ENCODE results near the gene CD302.
A peak's percentile ranks its signal among the peaks of the same experiment; 100 is the strongest.

Gene CD302

DNA sequence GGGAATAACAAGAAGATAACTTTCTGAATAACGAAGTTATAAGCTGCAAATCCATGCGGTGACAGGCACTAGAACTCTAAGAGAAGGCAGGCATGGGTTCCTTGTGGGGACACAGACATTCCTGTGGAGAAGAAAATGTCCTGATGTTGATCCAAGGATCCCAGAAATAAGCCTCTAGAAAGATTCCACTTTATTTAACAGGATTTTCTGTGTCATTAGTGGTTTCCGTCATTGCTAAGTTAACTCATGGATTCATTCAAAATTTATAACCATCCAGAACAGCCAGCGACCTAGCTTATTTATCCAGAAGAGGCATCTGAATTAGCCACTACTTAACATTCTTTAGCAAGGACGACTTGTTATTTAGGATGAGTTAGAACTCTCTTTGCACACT, 10.0 kb upstream of the CD302 start:
- H3K9ac ChIP-seq (ENCODE audit: low read length), result no peak overlapping the region
- H3K9me3 ChIP-seq (ENCODE audit: control insufficient read depth, low read length), result no peaks in the 10 kb centered on the region
- no peaks in the 10 kb centered on the region for H3K36me3 ChIP-seq (ENCODE audit: control insufficient read depth, insufficient read depth, low read length)
- H3K4me1 ChIP-seq (ENCODE audit: control insufficient read depth, insufficient read depth, low read length), result no peaks in the 10 kb centered on the region
- H3K27me3 ChIP-seq (ENCODE audit: control insufficient read depth, insufficient read depth, low read length), result no peaks in the 10 kb centered on the region
- no peak overlapping the region for H3K4me3 ChIP-seq (ENCODE audit: low read length)

DNA sequence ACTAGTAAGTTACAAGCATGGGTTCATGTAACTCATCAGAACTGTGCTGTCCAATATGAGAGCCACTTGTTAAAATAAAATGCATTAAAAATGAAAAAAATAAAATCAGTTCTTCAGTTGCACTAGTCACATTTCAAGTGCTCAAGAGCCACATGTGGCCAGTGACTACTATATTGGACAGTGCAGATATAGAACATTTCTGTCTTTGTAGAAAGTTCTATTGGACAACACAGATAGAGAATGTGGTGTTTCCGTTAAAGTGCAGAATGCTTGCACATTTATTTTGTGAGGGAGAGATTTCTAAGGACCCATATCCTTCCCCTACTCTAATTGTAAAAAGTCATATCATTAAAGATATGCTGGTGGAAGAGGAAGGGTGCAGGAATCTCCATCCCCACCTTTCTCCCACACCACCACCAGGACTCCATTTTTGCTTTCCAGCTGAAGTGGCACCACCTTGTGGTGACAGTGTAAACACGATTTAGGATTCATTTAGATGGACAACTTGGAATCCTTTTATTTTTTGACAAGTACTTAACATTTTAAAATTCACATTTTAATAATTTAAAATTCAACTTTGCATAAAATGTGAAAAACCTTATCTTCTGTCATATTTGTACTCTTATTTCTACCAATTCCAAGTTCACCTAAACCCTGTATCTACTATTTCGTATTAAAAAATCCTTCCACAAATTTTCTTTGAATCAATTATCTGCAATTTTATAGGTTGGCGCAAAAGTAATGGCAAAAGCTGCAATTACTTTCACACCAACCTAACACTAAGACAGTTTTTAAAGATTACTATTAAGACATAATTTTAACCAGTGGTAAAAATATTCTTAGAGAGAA, 9.4 kb upstream of the CD302 start:
- Histone ChIP-seq H3K9me3 (ENCODE audit: control insufficient read depth, low read length) (no peaks in the 10 kb centered on the region), H3K9ac (ENCODE audit: low read length) (no peak overlapping the region), H3K36me3 (ENCODE audit: control insufficient read depth, insufficient read depth, low read length) (no peaks in the 10 kb centered on the region), H3K4me1 (ENCODE audit: control insufficient read depth, insufficient read depth, low read length) (no peaks in the 10 kb centered on the region), H3K4me3 (ENCODE audit: low read length) (no peak overlapping the region), H3K27me3 (ENCODE audit: control insufficient read depth, insufficient read depth, low read length) (no peaks in the 10 kb centered on the region)

- H3K27me3 ChIP-seq (ENCODE audit: control insufficient read depth, insufficient read depth, low read length), result no peaks in the 10 kb centered on the region
- no peak overlapping the region for H3K9ac ChIP-seq (ENCODE audit: low read length)
- no peaks in the 10 kb centered on the region for H3K4me1 ChIP-seq (ENCODE audit: control insufficient read depth, insufficient read depth, low read length)
- no peaks in the 10 kb centered on the region for H3K9me3 ChIP-seq (ENCODE audit: control insufficient read depth, low read length)
- H3K36me3 ChIP-seq (ENCODE audit: control insufficient read depth, insufficient read depth, low read length), result no peaks in the 10 kb centered on the region
- no peak overlapping the region for H3K4me3 ChIP-seq (ENCODE audit: low read length)
Observed at GRCh38 chr2:159804941-159805340, 6.9 kb upstream of the CD302 start.

DNA sequence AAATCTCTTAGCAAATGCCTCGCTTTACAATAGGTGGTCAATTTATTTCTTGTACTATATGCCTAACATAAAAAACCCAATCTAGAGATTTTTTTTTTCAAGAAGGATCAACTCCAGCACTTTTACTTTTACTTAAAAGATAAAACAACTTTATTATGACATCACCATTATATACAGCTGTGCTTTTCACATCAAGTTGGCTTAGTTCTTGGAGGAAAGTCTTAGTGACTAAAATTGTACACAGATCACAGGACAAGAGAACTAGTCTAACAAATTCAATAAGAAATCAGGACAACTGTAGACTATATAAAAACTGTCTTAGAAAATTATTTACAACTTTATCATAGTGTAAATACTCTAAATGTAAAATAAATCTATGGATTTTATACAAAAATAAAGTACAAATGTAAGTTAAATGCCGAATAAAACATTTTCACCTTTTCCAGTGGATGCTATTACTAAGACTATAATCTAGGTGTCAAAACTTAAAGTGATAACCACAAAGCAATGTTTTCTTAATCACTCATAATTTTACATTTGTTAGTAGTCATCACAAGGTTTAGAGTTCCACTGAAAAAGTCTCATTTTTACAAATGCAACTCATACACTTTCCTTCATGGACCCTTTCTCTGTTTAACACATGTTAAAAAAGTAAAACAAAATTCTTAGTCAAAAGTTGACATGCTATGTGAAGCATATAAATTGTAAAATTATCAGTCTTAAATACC, 5.4 kb upstream of the CD302 start:
- H3K9me3 ChIP-seq (ENCODE audit: control insufficient read depth, low read length), result no peaks in the 10 kb centered on the region
- H3K36me3 ChIP-seq (ENCODE audit: control insufficient read depth, insufficient read depth, low read length), result no peaks in the 10 kb centered on the region
- H3K27me3 ChIP-seq (ENCODE audit: control insufficient read depth, insufficient read depth, low read length), result no peaks in the 10 kb centered on the region
- no peak overlapping the region for H3K4me3 ChIP-seq (ENCODE audit: low read length)
- no peaks in the 10 kb centered on the region for H3K4me1 ChIP-seq (ENCODE audit: control insufficient read depth, insufficient read depth, low read length)
- no peak overlapping the region for H3K9ac ChIP-seq (ENCODE audit: low read length)

- Histone ChIP-seq H3K4me3 (ENCODE audit: low read length) (no peak overlapping the region), H3K9me3 (ENCODE audit: control insufficient read depth, low read length) (no peaks in the 10 kb centered on the region), H3K9ac (ENCODE audit: low read length) (no peak overlapping the region), H3K4me1 (ENCODE audit: control insufficient read depth, insufficient read depth, low read length) (no peaks in the 10 kb centered on the region), H3K27me3 (ENCODE audit: control insufficient read depth, insufficient read depth, low read length) (no peaks in the 10 kb centered on the region), H3K36me3 (ENCODE audit: control insufficient read depth, insufficient read depth, low read length) (no peaks in the 10 kb centered on the region)
Observed at GRCh38 chr2:159802673-159803072, 4.7 kb upstream of the CD302 start.

DNA sequence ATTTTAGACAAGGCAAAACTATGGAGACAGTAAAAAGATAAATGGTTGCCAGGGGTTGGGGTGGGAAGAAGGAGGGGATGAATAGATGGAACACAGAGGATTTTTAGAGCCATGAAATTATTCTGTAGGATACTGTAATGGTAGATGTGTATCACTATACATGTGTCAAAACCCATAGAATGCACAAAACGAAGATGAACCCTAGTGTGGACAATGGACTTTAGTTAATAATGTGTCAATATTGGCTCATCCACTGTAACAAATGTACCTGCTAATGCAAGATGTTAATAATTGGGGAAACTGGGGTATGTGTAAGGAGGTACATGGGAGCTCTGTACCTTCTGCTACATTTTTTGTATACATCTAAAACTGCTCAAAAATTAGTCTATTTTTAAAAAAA, 1.8 kb upstream of the CD302 start:
- Histone ChIP-seq H3K9ac (ENCODE audit: low read length) (no peak overlapping the region), H3K27me3 (ENCODE audit: control insufficient read depth, insufficient read depth, low read length) (no peaks in the 10 kb centered on the region), H3K4me1 (ENCODE audit: control insufficient read depth, insufficient read depth, low read length) (peaks cover 18% of the 10 kb centered on the region), H3K4me3 (ENCODE audit: low read length) (no peak overlapping the region), H3K36me3 (ENCODE audit: control insufficient read depth, insufficient read depth, low read length) (no peaks in the 10 kb centered on the region), H3K9me3 (ENCODE audit: control insufficient read depth, low read length) (no peaks in the 10 kb centered on the region)

DNA sequence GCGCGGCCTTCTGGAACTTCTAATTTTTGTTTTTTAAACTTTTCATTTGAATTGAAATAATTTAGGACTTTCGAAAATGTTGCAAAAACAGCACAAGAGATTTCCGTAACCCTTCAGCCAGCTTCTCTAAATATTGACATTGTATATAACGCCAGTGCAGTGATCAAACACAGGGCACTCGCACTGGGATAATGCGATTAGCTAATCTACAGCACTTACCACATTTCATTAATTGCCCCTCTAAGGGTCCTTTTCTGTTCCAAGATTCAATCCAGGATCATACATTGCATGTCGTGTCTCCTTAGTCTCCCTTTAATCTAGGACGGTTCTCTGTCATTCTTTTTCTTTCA, 343 bp upstream of the CD302 start:
- Histone ChIP-seq H3K36me3 (ENCODE audit: control insufficient read depth, insufficient read depth, low read length) (no peaks in the 10 kb centered on the region), H3K9ac (ENCODE audit: low read length) (peak overlapping the region; percentile 81), H3K9me3 (ENCODE audit: control insufficient read depth, low read length) (no peaks in the 10 kb centered on the region), H3K27me3 (ENCODE audit: control insufficient read depth, insufficient read depth, low read length) (no peaks in the 10 kb centered on the region), H3K4me1 (ENCODE audit: control insufficient read depth, insufficient read depth, low read length) (peaks cover 18% of the 10 kb centered on the region), H3K4me3 (ENCODE audit: low read length) (peak overlapping the region; percentile 66)

GRCh38 chr2:159797225-159797542, 824 bp downstream of the CD302 start:
- Histone ChIP-seq H3K27me3 (ENCODE audit: control insufficient read depth, insufficient read depth, low read length) (no peaks in the 10 kb centered on the region), H3K36me3 (ENCODE audit: control insufficient read depth, insufficient read depth, low read length) (no peaks in the 10 kb centered on the region), H3K9me3 (ENCODE audit: control insufficient read depth, low read length) (no peaks in the 10 kb centered on the region), H3K4me1 (ENCODE audit: control insufficient read depth, insufficient read depth, low read length) (peaks cover 18% of the 10 kb centered on the region), H3K4me3 (ENCODE audit: low read length) (peak overlapping the region; percentile 66), H3K9ac (ENCODE audit: low read length) (peak overlapping the region; percentile 81)

DNA sequence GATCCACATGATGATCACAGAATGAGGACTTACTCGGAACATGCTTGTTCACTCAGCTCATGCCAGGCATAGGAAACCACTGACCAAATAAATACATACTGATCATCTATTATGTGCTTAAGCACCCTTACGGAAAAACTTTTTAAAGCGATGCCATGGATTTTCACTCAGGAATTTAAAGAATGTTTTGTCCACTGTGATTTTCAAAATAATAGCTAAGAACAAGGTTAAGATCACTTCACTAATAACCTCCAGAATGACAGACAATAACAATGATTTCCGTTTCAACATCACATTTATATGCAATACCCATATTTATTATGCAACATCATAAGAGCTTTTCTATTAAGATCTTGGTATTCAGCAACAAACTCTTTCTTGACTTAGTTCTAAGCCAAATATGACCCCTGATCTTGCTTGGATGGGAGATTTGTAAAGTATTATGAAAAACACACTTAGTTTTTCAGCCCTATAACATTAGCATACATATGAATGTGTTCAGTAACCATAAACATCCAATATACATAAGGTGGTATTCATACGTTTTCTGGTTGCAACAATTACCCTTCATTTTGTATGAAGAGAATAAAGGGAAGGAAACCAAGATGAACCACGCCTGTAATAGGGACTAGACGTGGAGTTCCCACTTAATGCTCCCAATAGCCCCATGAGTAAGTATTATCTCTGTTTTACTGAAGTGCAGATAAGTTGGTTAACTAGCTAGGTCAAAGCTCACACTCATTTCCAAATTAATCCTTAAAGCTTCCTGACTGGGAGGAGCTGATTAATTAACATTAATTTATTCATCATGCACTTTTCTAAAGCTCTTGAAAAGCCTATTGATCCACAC, 1.9 kb downstream of the CD302 start:
- Histone ChIP-seq H3K4me1 (ENCODE audit: control insufficient read depth, insufficient read depth, low read length) (peaks cover 18% of the 10 kb centered on the region), H3K36me3 (ENCODE audit: control insufficient read depth, insufficient read depth, low read length) (no peaks in the 10 kb centered on the region), H3K9ac (ENCODE audit: low read length) (no peak overlapping the region), H3K4me3 (ENCODE audit: low read length) (no peak overlapping the region), H3K9me3 (ENCODE audit: control insufficient read depth, low read length) (no peaks in the 10 kb centered on the region), H3K27me3 (ENCODE audit: control insufficient read depth, insufficient read depth, low read length) (no peaks in the 10 kb centered on the region)

DNA sequence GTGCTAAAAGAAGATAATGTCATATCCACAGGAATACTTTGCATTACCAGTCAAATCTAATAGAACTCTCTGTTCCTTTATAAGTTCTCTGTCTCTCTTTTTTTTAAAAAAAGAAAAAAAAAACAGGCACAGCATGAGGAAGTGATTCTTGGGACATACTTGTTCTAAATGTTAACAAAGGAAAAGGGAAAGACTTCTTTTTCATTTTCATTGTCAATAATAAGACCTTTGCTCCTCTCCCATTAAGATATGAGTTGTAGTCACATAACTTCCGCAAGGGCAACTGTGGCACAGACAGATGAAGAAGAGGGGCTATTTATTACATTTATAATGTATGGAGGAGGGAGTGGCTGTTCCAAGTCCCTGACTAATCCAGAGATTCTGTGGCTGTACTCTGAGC, 4.7 kb downstream of the CD302 start:
- no peak overlapping the region for H3K4me3 ChIP-seq (ENCODE audit: low read length)
- no peaks in the 10 kb centered on the region for H3K36me3 ChIP-seq (ENCODE audit: control insufficient read depth, insufficient read depth, low read length)
- H3K27me3 ChIP-seq (ENCODE audit: control insufficient read depth, insufficient read depth, low read length), result no peaks in the 10 kb centered on the region
- peaks cover 18% of the 10 kb centered on the region for H3K4me1 ChIP-seq (ENCODE audit: control insufficient read depth, insufficient read depth, low read length)
- no peaks in the 10 kb centered on the region for H3K9me3 ChIP-seq (ENCODE audit: control insufficient read depth, low read length)
- no peak overlapping the region for H3K9ac ChIP-seq (ENCODE audit: low read length)

DNA sequence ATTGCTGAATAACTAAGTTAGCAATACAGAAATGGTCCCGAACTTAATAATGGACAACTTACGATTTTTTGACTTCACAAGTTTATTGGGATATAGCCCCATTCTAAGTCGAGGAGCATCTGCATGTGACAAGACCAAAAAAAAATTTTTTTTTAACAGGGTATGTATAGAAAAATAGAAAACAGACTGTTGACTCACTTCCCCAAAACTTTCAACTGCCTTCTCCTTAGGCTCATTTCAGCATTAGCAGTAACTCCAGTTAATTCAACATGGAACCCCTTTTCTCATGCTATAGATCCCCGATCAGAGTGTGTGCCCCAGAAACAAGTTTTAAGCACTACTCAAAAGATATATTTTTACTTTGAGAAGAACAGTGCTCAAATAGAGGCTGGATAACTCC, 5.4 kb downstream of the CD302 start:
- no peaks in the 10 kb centered on the region for H3K36me3 ChIP-seq (ENCODE audit: control insufficient read depth, insufficient read depth, low read length)
- no peaks in the 10 kb centered on the region for H3K9me3 ChIP-seq (ENCODE audit: control insufficient read depth, low read length)
- no peaks in the 10 kb centered on the region for H3K27me3 ChIP-seq (ENCODE audit: control insufficient read depth, insufficient read depth, low read length)
- H3K4me3 ChIP-seq (ENCODE audit: low read length), result no peak overlapping the region
- no peak overlapping the region for H3K9ac ChIP-seq (ENCODE audit: low read length)
- peaks cover 18% of the 10 kb centered on the region for H3K4me1 ChIP-seq (ENCODE audit: control insufficient read depth, insufficient read depth, low read length)

- H3K4me3 ChIP-seq (ENCODE audit: low read length), result no peak overlapping the region
- no peaks in the 10 kb centered on the region for H3K36me3 ChIP-seq (ENCODE audit: control insufficient read depth, insufficient read depth, low read length)
- no peaks in the 10 kb centered on the region for H3K27me3 ChIP-seq (ENCODE audit: control insufficient read depth, insufficient read depth, low read length)
- peaks cover 17% of the 10 kb centered on the region for H3K4me1 ChIP-seq (ENCODE audit: control insufficient read depth, insufficient read depth, low read length)
- no peak overlapping the region for H3K9ac ChIP-seq (ENCODE audit: low read length)
- no peaks in the 10 kb centered on the region for H3K9me3 ChIP-seq (ENCODE audit: control insufficient read depth, low read length)
Observed at GRCh38 chr2:159792036-159792435, 6.0 kb downstream of the CD302 start.

Data from mucosa of stomach (tissue), 1 donor.